Measurements from ENCODE around the gene RAB37.

RAB37 gene

GRCh38 chr17:74755533-74755932 is 18.5 kb downstream of the RAB37 start:
- no peak for DNase-seq (ENCODE audit: low read depth)
- no peak overlapping the region for H3K4me3 ChIP-seq (ENCODE audit: low read length)
- TF ChIP-seq, protein P1, sequence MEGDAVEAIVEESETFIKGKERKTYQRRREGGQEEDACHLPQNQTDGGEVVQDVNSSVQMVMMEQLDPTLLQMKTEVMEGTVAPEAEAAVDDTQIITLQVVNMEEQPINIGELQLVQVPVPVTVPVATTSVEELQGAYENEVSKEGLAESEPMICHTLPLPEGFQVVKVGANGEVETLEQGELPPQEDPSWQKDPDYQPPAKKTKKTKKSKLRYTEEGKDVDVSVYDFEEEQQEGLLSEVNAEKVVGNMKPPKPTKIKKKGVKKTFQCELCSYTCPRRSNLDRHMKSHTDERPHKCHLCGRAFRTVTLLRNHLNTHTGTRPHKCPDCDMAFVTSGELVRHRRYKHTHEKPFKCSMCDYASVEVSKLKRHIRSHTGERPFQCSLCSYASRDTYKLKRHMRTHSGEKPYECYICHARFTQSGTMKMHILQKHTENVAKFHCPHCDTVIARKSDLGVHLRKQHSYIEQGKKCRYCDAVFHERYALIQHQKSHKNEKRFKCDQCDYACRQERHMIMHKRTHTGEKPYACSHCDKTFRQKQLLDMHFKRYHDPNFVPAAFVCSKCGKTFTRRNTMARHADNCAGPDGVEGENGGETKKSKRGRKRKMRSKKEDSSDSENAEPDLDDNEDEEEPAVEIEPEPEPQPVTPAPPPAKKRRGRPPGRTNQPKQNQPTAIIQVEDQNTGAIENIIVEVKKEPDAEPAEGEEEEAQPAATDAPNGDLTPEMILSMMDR (conservative IDR thresholded peaks at IDR 0.05; ENCODE audit: low read depth, low read length) = no peak

DNA sequence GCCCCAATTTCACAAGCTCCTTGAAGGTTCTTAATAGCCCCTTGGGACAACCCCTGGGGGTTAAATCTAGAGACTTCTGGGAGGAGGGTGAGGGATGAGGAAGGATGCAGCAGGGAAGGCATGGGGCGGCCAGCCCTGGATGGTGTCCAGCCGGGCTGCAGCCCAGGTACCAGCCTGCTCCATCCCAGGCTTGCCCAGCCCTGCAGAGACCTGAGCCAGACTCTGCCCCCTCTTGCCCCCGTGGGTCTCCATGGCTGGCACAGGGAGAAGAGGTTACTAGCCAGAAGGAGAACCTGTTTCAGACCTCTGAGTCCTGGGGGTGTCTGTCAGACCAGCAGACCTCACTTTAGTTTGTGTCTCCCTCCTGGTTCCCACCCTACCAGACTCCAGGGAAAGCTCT is 19.8 kb downstream of the RAB37 start:
- peak overlapping the region; percentile 10 for H3K4me3 ChIP-seq (ENCODE audit: low read length)
- TF ChIP-seq, protein P1 (conservative IDR thresholded peaks at IDR 0.05; ENCODE audit: low read depth, low read length) = no peak
- DNase-seq (ENCODE audit: low read depth) = no peak

GRCh38 chr17:74757502-74757901 is 20.4 kb downstream of the RAB37 start:
- DNase-seq (ENCODE audit: low read depth) = no peak
- H3K4me3 ChIP-seq (ENCODE audit: low read length) = peak overlapping the region; percentile 3
- TF ChIP-seq, protein P1 (conservative IDR thresholded peaks at IDR 0.05; ENCODE audit: low read depth, low read length) = no peak

DNA sequence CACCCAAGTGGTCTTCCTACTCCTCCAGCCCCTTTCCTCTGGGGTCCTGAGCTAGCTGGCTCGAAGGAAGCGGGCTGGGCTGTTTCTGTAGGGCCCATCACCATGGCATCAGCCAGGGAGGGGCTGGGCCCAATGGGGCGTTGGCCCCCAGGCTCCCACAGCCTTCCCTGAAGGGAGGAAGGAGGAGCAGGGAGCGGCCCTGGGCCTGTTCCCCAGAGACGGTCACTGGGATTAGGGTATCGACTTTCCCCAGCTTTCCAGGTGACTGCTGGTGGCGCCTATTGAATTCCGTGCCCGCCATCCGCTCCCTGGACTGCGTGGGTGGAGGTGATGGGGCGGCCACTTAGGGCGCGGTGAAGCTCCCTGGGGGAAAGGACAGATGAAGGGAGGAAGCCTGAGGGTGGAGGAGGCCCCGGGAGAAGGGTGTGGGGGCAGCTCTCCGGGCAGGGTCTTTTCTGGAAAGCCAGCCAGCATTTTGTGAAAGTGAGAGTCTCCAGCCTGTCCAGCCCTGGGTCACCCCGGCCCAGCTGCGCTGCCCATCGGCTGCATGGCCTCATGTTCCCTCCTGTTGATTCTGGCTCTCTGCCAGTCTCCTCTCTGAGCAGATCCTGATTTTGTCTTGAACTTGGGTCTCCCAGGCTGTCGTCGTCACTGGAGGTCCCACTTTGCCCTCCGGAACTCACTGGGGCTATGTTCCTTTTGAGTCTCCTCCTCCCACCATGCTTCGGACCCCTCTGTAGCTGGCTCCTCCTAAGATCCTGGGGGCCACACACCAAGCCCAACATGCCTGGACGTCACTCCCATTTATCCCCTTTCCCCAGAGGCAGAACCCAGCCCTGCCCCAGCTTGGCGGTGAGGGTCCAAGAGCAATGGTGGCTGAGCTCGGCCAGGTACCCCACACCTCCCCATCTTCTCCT is 21.1 kb downstream of the RAB37 start:
- DNase-seq (ENCODE audit: low read depth) = no peak
- peak overlapping the region; percentile 3 for H3K4me3 ChIP-seq (ENCODE audit: low read length)
- TF ChIP-seq, protein P1 (conservative IDR thresholded peaks at IDR 0.05; ENCODE audit: low read depth, low read length) = no peak

GRCh38 chr17:74758848-74759168 is 21.8 kb downstream of the RAB37 start:
- DNase-seq (ENCODE audit: low read depth) = no peak
- no peak overlapping the region for H3K4me3 ChIP-seq (ENCODE audit: low read length)
- TF ChIP-seq, protein P1 (conservative IDR thresholded peaks at IDR 0.05; ENCODE audit: low read depth, low read length) = no peak

GRCh38 chr17:74759243-74759801 is 22.3 kb downstream of the RAB37 start:
- TF ChIP-seq, protein P1 (conservative IDR thresholded peaks at IDR 0.05; ENCODE audit: low read depth, low read length) = peak; percentile 24
- no peak for DNase-seq (ENCODE audit: low read depth)
- no peak overlapping the region for H3K4me3 ChIP-seq (ENCODE audit: low read length)

DNA sequence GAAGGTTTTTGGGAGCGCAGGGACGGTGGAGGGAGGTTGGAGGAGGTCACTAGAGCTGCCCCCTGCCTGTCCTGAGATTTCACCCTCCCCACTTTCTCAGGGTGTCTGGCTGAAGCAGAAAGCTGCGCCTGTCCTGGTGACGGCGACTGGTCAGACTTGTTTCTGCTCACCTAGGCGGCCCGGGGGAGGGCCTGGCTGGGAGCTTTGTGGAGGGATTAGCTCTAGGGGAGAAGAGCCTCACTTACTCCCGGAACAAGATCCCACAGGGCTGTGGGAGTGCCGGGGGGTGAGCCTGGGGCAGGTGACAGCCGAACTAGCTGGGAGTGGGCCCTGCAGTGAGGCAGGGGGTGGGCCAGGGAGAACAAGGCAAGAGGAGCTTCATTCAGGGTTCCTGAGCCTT is 22.9 kb downstream of the RAB37 start:
- H3K4me3 ChIP-seq (ENCODE audit: low read length) = peak overlapping the region; percentile 15
- TF ChIP-seq, protein P1 (conservative IDR thresholded peaks at IDR 0.05; ENCODE audit: low read depth, low read length) = no peak
- no peak for DNase-seq (ENCODE audit: low read depth)
